ENCODE results near the gene CACNB4. TPM values are rescaled to one million over a fixed set of nuclear protein-coding genes. Genes with fewer than 3 reads are reported as not detected.
A peak's percentile ranks its signal among the peaks of the same experiment; 100 is the strongest.

The CACNB4 gene
- total RNA-seq, 1 experiment from 2014 or later, result 4.4 TPM

DNA sequence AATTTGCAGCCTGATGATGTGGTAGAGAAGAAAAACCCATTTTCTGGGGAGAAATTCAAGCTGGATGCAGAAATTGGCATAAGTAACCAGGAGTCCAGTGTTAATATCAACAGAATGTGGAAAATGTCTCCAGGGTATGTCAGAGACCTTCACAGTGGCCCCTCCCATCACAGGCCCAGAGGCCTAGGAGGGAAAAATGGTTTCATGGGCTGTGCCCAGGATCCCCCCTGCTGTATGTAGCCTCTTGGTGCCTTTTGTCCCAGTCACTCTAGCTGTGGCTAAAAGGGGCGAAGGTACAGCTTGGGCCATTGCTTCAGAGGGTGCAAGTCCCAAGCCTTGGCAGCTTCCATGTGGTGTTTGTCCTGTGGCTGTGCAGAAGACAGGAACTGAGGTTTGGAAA, 40.2 kb downstream of the CACNB4 start:
- DNase-seq (ENCODE audit: low spot score), result no peak
- in situ Hi-C loops (cut with HindIII; ENCODE audit: low sequenced_read_pairs), result no loop called here

DNA sequence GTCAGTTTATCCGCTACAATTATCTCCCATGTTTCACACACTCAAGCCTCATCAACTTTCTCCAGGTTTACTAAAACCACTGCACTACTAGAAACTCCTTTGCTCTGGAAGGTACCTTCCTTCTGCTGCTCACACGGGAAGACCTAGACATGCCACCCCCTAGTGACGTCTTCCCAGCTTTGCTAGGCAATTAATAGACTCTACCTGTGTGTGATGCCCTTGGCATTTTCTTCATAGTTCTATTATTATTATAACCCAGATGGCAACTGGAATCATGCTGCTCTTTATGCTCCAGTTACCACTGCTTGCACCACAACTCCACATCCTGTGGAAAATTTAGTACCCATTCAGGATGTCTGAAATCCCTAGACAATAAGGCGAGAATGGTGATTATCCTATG, 42.4 kb downstream of the CACNB4 start:
- in situ Hi-C loops (cut with HindIII; ENCODE audit: low sequenced_read_pairs), result no loop called here
- peak; percentile 63 for DNase-seq (ENCODE audit: low spot score)

DNA sequence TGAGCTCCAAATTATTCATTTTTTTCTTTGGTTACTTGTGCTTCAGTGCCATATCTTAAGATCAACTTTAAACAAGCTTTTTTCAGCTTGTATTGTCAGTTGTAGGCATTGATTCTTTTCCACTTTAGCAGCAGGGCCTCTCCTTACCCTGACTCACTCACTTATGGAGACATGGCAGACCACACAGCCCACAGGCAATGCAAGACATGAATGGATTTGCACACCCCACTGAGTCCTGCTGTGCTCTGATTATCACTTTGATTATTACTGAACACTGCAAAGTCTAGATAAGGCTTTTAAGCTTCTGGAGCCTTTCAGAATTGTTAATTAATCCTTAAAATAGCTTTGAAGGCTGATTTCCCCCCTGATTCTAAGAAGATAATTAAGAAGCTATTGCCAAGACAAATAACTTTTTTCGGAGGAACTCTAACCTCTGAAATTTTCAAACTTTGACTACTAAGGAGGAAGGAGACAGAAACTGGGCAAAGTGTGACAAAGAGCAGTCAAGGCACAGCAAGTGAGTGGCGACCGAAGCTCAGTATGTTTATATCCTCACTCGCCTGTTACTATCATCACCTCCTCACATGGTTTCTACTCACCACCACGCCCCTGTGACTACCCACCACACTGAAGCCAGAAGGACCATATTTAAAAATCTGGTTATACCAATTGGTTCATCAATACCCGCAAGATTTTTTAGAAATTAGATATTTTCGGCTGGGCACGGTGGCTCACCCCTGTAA, 43.3 kb downstream of the CACNB4 start:
- in situ Hi-C loops (cut with HindIII; ENCODE audit: low sequenced_read_pairs), result no loop called here
- DNase-seq (ENCODE audit: low spot score), result no peak

DNA sequence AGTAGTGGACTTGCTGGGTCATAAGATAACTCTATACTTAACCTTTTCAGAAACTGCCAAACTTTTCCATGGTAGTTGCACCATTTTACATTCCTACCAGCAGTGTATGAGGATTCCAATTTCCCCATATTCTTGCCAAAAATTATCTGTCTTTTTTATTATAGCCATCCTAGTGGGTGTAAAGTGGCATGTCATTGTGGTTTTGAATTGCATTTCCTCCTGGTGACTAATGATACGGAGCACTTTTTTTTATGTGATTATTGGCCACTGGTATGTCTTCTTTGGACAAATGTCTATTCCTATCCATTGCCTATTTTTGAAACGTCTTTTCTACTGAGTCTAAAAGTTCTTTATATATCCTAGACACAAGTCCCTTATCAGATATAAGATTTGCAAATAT, 44.3 kb downstream of the CACNB4 start:
- no peak for DNase-seq (ENCODE audit: low spot score)

GRCh38 chr2:152051436-152051835, 47.4 kb downstream of the CACNB4 start:
- in situ Hi-C loops (cut with HindIII; ENCODE audit: low sequenced_read_pairs), result no loop called here
- DNase-seq (ENCODE audit: low spot score), result no peak

More for the DNA sequence above, 44.3 kb downstream of the CACNB4 start:
- in situ Hi-C loops (cut with HindIII; ENCODE audit: low sequenced_read_pairs), result no loop called here

DNA sequence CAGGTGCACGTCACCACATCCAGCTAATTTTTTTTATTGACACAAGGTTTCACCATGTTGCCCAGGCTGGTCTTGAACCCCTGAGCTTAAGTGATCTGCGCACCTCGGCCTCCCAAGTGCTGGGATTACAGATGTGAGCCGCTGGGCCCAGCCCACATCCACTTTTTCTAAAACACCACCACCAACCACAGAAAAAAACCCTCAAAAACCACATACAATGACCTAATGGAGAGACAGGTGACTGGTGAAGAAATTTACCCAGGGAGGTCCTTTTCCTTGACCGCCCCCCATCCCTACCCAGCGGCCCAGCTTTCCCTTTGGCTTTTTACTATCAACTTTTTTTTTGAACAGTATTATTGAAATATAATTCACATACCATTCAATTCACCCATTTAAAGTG, 47.9 kb downstream of the CACNB4 start:
- no peak for DNase-seq (ENCODE audit: low spot score)
- in situ Hi-C loops (cut with HindIII; ENCODE audit: low sequenced_read_pairs), result no loop called here

DNA sequence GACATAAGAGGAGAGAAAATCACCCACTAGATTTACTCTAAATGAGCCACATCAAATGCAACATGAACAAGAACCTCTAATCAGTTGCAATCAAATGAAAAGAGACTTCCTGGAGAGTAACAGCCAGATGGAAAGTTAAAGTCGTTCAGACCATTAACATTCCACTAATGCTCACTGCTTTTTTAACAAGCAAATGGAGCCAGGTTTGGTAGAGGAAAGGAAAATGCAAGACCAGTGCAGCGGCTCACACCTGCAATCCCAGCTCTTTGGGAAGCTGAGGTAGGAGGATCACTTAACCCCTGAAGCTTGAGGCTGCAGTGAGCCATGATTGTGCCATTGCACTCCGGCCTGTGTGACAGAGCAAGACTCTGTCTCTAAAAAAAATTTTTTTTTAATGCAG, 48.5 kb downstream of the CACNB4 start:
- in situ Hi-C loops (cut with HindIII; ENCODE audit: low sequenced_read_pairs), result no loop called here
- DNase-seq (ENCODE audit: low spot score), result no peak

DNA sequence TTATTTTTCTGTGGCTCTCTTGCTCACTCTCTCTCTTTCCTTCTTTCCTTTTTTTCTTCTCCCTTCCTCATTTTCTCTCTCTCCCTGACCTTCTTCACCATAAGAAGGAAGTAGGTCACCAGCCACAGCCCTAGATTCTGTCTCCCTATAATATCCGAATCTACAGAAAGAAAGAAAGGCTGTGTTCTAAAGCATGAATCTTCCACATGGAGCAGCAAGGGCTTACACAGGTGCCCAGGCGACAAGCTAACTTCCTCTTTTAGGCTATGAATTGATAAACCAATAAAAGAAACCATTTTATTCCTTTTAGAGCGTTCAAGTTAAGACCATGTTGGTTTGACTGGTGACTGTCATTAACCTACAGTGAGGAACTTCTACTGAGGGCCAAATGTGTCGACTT, 49.3 kb downstream of the CACNB4 start:
- in situ Hi-C loops (cut with HindIII; ENCODE audit: low sequenced_read_pairs), result no loop called here
- no peak for DNase-seq (ENCODE audit: low spot score)

GRCh38 chr2:152047824-152048471, 50.9 kb downstream of the CACNB4 start:
- in situ Hi-C loops (cut with HindIII; ENCODE audit: low sequenced_read_pairs), result no loop called here
- DNase-seq (ENCODE audit: low spot score), result no peak

GRCh38 chr2:152046940-152047339, 51.9 kb downstream of the CACNB4 start:
- in situ Hi-C loops (cut with HindIII; ENCODE audit: low sequenced_read_pairs), result no loop called here
- no peak for DNase-seq (ENCODE audit: low spot score)

DNA sequence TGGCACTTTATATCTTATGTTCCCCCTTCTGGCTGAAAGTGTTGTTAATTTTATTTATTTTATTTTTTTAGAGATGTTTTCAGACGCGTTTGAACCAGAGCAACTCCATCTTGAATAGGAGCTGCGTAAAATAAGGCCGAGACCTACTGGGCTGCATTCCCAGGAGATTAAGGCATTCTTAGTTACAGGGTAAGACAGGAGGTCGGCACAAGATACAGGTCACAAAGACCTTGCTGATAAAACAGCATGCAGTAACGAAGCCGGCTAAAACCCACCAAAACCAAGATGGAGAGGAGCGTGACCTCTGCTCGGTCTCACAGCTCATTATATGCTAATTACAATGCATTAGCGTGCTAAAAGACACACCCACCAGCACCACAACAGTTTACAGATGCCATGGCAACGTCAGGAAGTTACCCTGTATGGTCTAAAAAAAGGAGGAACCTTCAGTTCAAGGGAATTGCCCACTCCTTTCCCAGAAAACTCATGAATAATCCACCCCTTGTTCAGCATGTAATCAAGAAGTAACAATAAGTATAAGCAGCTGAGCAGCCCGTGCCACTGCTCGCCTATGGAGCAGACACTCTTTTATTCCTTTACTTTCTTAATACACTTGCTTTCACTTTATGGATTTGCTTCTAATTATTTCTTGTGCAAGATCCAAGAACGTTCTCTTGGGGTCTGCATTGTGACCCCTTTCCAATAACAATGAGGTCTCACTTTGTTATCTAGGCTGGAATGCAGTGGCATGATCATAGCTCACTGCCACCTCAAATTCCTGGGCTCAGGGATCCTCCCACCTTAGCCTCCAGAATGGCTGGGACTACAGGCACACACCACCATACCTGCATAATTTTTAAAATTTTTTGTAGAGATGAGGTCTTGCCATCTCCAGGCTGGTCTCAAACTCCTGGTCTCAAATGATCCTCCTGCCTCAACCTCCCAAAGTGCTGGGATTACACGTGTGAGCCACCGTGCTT, 55.9 kb downstream of the CACNB4 start:
- in situ Hi-C loops (cut with HindIII; ENCODE audit: low sequenced_read_pairs), result no loop called here
- DNase-seq (ENCODE audit: low spot score), result no peak

GRCh38 chr2:152038441-152038958, 60.3 kb downstream of the CACNB4 start:
- DNase-seq (ENCODE audit: low spot score), result no peak
- in situ Hi-C loops (cut with HindIII; ENCODE audit: low sequenced_read_pairs), result no loop called here

DNA sequence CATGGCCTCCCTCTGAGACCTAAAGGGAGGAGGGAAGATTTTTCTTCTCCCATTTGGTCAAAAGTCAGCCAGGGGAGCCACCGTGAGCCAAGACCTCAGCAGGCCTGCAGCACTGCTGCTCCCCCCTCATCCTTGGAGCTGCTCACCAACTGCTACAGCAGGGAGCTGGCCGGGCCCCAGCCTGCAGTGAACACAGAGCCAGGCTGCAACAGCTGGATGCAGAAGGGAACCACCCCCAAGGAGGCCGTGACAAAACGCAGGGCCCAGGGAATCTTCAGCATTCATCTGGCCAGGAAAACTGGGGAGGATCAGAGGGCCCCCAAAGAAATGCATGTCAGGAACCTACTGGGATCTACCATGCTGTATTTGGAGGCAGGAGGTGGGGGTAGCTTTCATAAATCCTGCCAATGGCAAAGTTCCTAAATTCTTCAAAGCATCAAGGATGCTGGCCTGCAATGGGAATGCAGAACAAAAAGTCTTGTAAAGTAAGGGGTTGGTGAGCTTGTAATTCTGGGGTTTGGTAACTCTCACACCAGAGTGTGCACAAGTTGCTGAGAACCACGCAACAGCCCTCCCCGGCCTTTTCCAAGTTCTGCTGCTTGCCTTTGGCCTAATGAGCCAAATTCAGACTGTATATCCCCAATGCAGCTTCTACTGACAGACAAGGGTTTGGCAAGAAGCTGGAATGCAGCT, 61.0 kb downstream of the CACNB4 start:
- no peak for DNase-seq (ENCODE audit: low spot score)
- in situ Hi-C loops (cut with HindIII; ENCODE audit: low sequenced_read_pairs), result no loop called here

- in situ Hi-C loops (cut with HindIII; ENCODE audit: low sequenced_read_pairs), result no loop called here
- peak; percentile 86 for DNase-seq (ENCODE audit: low spot score)
Observed at GRCh38 chr2:152036611-152037469, 62.0 kb downstream of the CACNB4 start.

DNA sequence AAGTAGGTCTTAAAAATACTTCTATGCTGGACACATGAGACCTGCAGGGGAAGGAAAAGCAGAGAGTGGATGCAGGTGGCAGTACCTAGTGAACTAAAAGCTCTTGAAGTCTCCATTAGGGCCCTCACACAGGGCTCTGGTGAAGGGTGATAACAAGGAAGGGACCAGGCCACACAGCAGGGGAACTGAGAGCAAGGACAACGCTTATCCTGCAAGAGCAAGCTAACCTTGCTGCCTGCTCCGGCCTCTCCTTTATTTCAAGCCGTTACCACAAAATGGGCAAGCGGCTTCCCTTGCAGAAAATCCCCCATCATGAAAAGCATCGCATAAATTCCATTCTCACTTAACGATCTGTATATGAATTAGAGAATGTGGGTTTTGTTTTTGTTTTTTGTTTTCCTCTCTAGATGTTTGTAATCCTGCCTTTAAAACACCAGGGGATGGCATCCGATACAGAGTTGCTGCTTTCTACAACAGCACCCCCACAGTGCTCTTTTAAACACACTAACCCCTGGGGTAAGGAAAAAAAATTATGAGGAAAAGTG, 64.5 kb downstream of the CACNB4 start:
- in situ Hi-C loops (cut with HindIII; ENCODE audit: low sequenced_read_pairs), result no loop called here
- DNase-seq (ENCODE audit: low spot score), result no peak

DNA sequence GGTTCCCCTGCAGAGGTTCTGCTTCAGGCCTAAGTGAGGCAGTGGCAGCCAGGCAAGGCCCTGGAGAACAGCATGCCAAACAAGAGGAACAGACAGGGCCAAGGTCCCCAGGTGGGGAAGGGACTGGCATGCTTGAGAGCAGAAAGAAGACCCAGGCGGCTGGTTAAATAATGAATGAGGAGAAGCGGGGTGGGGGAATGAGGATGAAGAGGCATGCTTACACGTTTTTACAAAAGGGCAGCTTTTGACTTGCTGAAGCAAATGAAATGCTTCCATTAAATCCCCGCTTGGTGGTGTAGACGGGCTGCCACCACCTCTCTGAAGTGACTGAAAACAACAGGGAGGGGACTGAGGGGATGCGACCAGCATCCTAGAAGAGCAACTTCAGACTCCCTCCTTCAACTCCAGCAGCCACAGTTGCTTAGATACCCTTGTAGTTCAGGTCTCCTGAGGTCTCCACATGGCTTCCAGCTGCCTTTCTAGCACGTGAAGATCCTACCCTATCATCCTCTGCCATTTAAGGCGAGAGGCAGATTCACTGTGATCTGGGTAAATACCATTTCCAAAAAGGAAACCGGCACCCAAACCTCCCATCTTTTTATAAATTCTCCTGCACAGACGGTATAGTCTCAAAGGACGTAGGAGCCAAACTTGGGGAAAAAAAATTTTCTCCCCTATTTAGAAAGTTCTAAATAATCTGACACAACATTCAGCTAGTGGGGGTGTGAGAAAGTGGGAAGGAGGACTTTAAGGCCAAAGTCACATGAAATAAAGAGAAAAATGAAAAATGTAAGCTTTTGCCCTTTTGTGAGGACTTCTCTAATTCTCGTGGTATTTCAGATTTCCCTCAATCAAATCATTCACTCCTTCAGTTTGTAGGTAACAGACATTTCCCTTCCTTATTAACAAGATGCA, 65.6 kb downstream of the CACNB4 start:
- DNase-seq (ENCODE audit: low spot score), result no peak
- in situ Hi-C loops (cut with HindIII; ENCODE audit: low sequenced_read_pairs), result no loop called here

GRCh38 chr2:152031747-152032306, 67.0 kb downstream of the CACNB4 start:
- in situ Hi-C loops (cut with HindIII; ENCODE audit: low sequenced_read_pairs), result no loop called here
- DNase-seq (ENCODE audit: low spot score), result peak; percentile 27
